ENCODE data around the gene RALGPS2.

The RALGPS2 gene

DNA sequence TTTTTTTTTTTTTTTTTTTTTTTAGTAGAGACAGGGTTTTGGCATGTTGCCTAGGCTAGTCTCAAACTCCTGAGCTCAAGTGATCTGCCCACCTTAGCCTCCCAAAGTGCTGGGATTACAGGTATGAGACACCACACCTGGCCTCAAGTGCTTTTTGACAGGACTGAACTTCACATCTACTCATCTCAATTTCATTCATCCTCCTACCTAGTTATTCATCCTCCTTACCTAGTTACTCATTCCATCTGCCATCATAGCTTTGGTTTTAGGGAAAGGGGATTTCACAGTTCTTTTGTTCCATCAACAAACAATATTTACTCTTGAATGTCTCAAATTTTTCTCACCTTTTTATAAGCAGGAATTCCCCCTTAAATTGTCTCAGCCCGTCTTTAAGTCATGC is 38.6 kb upstream of the RALGPS2 start:
- TF ChIP-seq CTCF (IDR thresholded peaks at IDR 0.05), result no peak

DNA sequence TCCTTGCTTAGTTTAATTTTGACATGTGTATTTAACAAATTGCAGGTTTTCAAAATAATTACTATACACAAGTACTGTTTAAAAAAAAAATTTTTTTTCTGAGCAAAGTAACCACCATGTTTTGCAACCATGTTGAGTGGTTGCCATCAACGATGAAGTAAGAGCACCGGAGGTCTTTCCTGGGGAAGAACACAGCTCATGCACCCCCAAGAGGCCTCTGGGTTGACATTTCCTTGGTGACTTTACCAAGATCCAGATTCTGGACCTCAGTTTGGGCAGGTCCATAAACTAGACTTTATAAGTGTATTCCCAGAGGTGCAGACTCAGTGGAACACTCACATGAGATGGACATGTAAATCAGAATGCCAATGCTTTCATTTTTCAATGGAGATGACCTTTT is 36.8 kb upstream of the RALGPS2 start:
- no peak for TF ChIP-seq CTCF (IDR thresholded peaks at IDR 0.05)

DNA sequence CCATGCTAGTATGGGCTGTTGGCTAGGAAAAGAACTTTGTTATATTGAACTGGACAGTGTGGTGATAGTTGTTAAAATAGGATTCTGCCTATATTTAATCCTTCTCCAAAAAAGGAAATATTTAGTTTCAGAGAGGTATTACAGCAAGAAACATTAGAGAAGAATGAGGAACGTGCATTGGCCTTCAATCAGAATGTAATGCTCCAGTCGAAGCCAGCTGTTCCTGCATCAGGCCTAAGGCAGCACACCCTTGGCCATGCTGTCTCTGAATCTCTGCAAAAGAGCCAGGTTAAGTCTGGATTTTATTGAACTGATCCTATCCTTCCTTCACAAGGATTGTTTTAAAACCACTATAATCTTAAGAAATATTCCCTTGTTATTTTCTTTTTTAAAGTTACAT is 35.3 kb upstream of the RALGPS2 start:
- TF ChIP-seq CTCF (IDR thresholded peaks at IDR 0.05), result no peak

DNA sequence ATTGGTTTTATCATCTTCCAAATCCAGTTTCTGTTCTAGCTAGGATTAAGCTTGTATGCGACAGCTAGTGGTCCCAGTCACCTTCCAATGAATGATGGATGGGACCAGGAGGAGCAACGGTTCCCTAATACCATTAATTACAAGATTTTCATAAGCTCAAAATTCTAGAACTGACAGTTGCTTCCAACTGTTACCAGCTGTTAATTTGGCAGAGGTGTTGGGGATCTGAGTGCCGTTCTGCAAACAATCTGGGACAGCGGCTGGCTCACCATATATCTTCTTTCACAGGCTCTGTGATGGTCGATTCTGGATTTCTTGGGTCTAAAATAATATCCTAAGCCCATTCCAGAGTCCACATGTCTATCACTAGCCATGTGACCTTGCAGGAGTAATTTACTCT is 34.5 kb upstream of the RALGPS2 start:
- TF ChIP-seq CTCF (IDR thresholded peaks at IDR 0.05), result no peak

DNA sequence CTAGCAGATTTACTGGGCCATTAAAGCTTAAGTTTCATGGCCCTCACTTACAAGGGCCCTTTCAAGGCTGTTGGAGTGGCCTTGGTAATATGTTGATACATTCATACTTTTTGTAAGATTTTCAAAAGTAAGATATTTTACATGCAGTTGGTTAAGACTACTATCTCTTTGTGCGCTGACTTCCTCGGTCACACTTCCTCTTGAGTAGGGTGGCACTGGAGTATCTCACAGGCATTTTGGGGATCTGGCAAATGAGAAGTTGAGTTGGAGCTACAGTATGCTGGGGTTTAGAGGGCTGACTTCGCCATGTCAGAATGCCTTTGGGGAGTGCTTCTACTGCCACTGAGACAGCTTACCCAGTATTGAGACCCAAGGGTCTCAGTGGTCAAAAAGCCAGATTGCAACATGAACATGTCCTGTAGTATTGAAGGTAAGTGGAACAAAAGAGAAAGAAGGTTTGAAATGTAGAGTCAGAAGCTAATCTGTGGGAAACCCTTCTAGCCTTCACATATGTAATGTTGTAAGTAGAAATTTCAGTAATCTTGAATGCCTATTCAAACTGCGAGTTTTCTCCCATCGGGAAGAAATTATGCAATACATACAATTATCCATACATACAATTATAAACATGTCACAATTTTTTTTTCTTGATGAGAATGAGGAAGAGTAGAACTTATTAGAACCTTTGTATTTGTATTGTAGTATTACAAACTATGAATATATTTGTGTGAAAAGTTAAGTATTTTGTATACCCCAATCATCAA is 32.3 kb upstream of the RALGPS2 start:
- no peak for TF ChIP-seq CTCF (IDR thresholded peaks at IDR 0.05)

GRCh38 chr1:178693366-178693765 is 31.7 kb upstream of the RALGPS2 start:
- TF ChIP-seq CTCF (IDR thresholded peaks at IDR 0.05), result no peak

DNA sequence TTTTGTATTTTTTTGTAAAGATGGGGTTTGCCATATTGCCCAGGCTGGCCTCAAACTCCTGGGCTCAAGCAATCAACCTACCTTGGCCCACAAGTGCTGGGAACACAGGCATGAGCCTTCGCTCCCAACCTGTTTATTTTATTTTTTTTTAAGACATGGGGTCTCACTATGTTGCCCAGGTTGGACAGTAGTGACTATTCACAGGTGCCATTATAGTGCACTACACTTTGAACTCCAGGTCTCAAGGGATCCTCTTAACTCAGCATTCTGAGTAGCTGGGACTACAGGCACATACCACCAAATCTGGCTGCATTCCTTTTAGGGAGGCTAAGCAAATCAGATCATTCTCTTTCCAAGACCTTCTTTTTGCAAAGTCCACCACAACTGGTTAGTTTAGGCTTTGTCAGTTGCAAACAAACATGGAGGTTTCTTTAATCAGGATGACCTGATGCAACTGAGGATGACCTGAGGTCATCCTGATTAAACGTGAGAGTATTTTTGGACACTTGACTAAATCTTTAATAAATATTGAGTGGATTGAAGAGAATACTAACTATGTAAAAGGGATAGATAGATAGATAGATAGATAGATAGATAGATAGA is 30.0 kb upstream of the RALGPS2 start:
- no peak for TF ChIP-seq CTCF (IDR thresholded peaks at IDR 0.05)

Data from LNCAP (cell line).